SW 1271 (cell line): ENCODE results near the gene KDM4C.

Source experiments
- DNase-seq, 2 experiments: peaks; one replicate each; lab custom pipeline; 2025; lab: John Stamatoyannopoulos, UW

Gene KDM4C

GRCh38 chr9:7097785-7098752 lies 340.3 kb downstream of the KDM4C start:
- no peak for DNase-seq

GRCh38 chr9:7103367-7103766 lies 345.6 kb downstream of the KDM4C start:
- no peak for DNase-seq

DNA sequence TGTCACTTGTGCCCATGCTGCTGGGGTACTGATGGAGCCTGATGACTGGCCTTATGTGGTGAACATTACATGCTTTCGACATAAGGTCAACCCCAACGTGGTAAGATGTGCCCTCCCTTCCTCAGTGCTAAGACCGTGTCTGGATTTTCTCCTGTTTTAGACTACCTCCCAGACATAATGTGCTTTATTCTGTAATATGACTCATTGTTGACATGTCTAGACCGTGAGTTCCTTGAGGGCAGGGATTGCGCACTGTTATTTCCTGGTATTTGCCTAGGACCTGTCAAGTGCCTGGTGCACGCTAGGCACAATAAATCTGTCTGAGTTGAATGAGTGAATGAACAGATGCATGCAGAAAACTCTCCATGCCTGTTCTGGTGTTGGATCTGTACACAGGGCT lies 346.0 kb downstream of the KDM4C start:
- DNase-seq: no peak

- DNase-seq: no peak
Measured at GRCh38 chr9:7104625-7105024, 346.9 kb downstream of the KDM4C start.

DNA sequence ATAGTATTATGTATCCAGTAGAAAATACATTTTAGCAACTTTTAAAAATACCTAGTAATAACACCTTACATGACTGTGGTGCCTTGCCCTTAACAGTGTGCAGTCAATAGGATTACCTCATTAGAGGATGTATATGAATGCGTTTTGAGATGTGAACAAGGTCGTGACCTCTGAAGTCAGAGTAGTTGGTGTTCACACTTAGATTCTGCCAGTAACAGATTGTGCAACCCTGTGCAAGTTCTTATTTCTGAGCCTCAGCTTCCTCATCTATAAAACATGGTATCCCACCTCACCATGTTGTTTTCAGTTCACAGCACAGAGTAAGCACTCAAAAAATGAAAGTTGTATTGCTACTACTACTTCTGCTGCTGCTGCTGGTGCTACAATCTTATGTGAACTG lies 347.3 kb downstream of the KDM4C start:
- no peak for DNase-seq

DNA sequence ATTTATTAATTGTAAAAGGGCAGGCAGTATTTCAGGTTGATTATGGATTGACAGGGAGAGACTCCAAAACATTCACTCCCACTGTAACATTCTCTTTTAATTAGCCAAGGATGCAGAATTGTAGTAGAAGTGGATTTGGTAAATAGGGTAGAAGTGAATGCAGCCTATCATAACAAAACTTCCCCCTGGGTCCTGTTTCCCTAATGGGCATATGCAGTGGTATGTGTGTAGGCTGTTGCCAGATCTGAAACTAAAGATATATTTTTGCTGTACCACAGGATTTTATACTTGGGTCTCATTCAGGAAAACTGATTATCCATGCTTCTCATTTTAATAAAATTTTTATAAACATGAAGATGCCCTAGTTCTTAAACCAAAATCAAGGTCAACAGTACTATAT lies 351.2 kb downstream of the KDM4C start:
- DNase-seq: no peak

GRCh38 chr9:7111413-7111812 lies 353.6 kb downstream of the KDM4C start:
- DNase-seq: no peak

DNA sequence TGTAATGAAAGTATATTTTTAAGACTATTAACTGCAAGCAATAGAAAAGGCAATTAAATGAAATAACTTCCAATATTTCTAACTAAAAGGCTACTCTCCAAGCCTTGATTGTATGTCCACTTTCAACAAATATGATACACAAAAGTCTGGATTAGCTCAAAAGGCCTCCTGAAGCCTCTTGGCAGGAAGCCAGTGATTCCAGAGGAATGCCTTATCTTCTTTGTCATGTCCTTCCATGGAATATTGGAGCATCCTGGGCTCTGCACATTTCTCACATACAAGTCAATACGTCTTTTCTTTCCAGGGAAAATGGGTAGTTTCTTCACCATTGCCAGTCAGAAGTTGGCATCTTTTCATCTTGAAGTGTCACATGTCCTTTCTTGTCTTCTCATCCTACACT lies 357.8 kb downstream of the KDM4C start:
- DNase-seq: no peak

DNA sequence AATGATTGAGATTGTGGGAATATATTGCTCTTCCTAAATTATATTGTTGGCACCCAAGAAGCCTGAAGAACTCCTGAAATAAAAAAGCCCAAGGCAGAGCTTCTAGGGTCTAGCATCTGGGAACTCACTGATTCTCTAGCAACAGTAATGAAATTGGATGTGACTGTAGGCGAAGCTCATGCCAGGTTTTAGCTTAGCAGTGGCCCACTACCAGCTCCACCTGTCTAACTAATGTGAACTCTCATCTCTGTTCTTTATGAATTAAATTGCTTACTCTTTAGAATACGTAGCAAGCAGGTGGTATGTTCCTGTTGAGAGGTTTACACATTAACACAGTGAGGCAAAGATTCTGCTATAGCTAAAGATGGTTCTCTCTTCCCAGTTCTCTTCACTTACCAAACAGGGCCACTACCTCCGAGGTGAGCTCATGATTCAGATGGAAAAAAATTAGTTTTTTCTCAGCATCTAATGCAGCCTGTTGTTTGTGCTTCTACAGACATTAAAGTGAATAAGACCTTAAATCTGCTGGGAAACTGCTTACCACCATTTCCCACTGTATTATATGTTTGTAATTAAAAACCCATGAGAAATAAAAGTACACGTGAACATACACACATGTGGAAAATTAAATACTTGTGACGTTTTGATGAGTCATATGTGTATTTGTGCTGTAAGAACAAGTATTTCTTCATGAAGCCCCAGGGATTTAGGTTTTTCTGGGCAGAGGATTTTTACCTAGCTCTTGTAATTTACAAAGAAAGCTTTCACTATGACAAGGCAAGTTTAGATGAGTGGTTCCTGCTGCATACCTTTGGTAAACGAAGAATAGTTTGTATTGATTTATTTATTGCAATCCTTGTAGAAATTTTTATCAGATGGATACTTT lies 360.1 kb downstream of the KDM4C start:
- DNase-seq: no peak

- no peak for DNase-seq
Measured at GRCh38 chr9:7118633-7119032, 360.9 kb downstream of the KDM4C start.

- no peak for DNase-seq
Measured at GRCh38 chr9:7119612-7120011, 361.8 kb downstream of the KDM4C start.

- DNase-seq: no peak
Measured at GRCh38 chr9:7121055-7121454, 363.3 kb downstream of the KDM4C start.

DNA sequence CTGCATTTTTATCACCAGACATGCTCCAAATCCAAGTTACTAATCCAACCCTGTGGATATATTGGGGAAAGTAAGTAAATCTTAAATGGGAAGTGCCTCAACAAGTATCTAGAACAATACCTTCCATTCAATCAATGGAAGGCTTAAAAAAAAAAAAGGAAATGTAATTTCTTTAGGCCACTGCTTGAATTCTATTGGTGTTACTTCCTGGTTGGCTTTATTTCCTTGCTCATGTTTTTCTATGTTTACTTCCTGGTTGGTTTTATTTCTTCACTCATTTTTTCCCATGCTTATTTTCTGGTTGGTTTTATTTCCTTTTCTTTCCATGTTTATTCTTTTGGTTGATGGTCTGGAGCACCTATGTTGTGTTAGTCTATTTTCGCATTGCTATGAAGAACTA lies 363.9 kb downstream of the KDM4C start:
- no peak for DNase-seq

GRCh38 chr9:7123743-7124142 lies 366.0 kb downstream of the KDM4C start:
- DNase-seq: no peak

GRCh38 chr9:7125231-7125630 lies 367.5 kb downstream of the KDM4C start:
- no peak for DNase-seq

- DNase-seq: no peak
Measured at GRCh38 chr9:7129391-7129790, 371.6 kb downstream of the KDM4C start.

DNA sequence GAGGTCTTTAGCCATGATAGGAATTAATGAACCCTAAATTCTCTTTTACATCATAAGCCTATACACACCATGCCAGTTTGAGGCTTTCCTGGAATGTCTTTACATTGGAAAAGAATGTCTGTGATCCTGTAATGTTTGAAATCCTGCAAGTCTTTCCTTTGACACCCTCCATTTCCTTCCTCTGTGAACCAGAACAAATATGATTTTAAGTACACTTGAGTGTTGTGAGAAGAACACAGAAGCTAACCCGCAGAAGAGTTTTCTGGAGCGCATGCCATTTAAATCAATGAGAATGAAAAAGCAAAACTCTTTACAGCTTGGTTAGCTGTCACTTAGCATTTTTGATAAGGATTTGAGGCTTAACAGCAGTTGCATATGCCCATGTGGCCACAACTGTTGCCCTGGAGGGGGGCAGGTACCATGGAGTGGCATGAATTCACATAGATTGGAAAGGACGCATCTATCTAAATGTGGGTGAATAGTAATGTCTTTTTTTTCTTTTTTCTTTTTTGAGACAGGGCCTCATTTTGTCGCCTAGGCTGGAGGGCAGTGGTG lies 372.6 kb downstream of the KDM4C start:
- DNase-seq: no peak

- DNase-seq: no peak
Measured at GRCh38 chr9:7132605-7133004, 374.8 kb downstream of the KDM4C start.

DNA sequence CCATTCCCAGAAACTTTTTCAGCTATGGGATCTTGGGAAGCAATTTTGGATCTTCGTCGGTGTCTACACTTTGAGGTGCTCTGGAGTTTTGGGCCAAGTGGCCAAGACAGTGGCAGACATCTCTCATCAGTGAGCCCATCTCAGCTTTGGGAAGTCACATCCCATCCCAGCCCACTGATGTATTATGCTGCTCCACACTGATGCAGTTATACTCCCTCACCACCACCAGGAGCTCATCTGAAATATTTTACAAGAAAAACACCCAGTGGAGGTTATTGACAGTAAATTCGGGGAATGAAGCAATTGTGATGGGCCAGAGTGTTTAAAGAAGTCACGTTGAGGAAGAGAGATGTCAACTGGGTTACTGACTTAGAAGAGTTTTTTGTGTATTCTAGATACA lies 378.0 kb downstream of the KDM4C start:
- DNase-seq: no peak

DNA sequence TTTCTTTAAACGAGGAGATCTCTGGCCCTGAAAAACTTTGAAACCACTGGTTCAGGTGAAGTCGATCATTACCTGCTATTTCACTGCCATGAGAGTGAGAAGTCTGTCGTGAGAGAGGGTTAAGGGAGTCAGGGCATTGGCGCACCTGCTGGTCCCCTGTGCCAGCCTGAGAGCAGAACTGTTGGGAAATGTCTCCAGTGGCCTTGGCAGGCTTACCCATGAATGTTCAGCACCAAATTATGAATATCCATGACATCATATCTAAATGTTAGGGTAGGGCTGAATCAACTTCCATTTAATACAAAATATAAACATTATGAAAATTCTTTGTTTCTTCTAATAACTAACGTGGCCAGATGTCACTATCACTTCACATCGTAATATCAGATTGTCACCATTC lies 379.3 kb downstream of the KDM4C start:
- no peak for DNase-seq

DNA sequence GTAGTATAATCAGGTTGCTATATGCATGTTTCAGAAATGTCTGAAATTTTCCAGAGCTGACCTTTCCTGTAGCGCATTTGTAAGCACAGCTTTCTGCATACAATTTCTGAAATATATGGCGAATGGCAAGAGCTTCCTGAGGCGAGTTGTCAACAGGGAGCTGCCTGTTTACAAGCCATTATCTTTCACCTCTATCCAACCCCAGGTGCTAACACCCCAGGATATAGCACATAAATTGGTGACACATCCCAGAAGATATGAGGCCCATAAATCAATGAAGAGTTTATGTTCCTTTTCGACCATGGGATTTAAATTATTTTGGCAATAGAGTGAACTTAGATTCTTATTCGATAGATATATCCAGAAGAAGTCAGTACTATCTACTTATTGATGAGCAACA lies 379.8 kb downstream of the KDM4C start:
- no peak for DNase-seq

DNA sequence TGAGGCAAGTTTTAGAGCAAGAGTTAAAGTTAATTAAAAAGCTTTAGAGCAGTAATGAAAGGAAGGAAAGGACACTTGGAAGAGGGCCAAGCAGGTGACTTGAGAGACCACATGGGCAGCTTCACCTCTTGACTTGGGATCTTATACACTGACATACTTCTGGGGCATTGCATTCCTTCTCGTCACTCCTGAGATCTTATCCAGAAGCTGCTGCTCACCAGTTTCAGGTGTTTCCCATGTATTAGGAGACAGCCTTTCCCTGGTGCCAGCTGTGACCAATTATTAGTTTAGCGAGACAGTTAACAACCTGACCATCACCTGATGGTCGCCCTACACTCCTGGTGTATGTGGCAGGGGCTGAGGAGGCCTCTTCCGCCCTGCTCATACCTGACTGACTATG lies 382.1 kb downstream of the KDM4C start:
- DNase-seq: no peak

DNA sequence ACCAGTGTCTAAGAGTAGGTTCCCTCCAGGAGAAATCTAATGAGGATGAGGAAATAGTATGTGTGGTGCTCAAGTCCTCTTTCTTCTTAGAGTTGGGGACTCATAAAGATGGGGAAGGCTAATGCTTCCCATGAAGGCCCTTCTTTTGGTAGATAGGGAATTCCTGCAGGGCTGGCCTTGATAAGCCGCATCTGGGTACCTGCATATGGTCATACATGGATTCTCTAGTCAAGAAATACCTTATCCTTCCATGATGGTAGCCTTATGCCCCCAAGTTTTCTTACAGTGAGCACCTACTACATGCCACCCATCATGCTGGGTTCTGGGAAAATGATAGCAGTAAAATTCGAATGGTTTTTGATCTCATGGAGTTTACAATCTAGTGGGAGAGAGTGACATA lies 382.6 kb downstream of the KDM4C start:
- no peak for DNase-seq
